SU-DHL-6 (cell line): ENCODE measurements around the gene TTC32.

ENCODE experiments used
- CTCF ChIP-seq: fragments of 200-600 bp; sonication (generic); IDR thresholded peaks from one replicate; pipeline ENCODE4 v1.5.1; 2017; ENCODE audit warnings: antibody characterized with exemption, mild to moderate bottlenecking, low read length, moderate library complexity; ENCODE audit not compliant: insufficient read depth, poor library complexity, severe bottlenecking
- EZH2phosphoT487 ChIP-seq: fragments of 200-600 bp; sonication (generic), shearing (Covaris generic); conservative IDR thresholded peaks from 2 replicates; pipeline ENCODE4 v1.6.1; 2018; ENCODE audit warnings: mild to moderate bottlenecking, antibody characterized with exemption, low read length, moderate library complexity, mixed read lengths

GRCh38 chr2:19851116-19851695 lies 50.6 kb downstream of the TTC32 start:
- TF ChIP-seq CTCF (no peak), EZH2phosphoT487 (no peak)
